Activated CD4-positive, alpha-beta T cell treated with anti-CD3 and anti-CD28 coated beads for 1 hour (primary cell): ENCODE results near the gene SWAP70.

Source experiments
- DNase-seq: peaks from one replicate; pipeline ENCODE4 v3.0.0-alpha.2; 2020

SWAP70 gene

DNA sequence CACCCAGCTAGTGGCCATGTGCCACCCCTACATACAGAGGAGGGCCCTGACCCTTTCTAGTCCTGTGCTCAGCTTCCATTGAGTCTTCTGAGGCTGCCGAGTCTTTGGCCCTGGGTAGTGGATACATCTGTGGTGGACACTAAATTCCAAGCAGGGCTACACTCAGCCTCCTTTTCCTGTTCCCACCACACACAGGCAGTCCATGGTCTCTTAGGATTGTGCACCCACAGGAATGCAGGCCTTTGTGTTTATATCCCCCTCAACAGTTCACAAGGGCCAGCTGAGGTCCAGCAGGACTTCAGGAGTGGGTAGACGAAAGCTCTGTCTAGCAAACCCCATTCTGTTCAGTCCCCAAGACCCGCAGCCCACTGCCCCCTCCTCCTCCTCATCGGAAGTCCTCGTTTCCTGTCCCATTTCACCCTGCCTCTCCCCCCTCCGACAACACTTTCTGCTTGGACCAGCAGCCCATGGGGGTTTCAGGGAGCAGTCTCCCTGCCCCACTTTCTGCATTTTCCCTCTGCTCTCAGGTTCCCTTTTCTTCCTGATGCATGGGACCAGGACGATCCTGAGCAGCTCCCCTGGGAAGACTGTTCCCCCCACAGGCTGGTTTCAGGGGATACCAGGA, 91.8 kb downstream of the SWAP70 start:
- no peak for DNase-seq

DNA sequence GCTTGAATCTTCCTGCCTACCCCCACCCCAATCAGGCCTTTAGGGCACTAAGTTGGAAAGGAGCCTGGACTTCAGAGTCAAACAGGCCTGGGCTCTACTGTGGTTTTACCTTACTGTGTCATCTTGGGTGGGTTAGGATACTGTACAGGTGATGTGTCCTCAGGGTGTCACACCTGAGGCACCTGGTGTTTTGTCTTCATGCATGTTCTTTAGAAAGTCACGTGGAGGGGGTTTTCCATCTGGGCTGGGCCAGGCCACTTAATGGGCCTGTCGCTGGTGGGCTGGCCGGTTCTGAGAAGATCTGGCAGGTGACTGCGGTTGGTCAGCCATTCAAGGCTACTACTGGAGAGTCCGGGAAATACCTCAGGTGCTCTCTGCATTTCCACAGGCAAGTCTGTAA, 92.6 kb downstream of the SWAP70 start:
- no peak for DNase-seq

DNA sequence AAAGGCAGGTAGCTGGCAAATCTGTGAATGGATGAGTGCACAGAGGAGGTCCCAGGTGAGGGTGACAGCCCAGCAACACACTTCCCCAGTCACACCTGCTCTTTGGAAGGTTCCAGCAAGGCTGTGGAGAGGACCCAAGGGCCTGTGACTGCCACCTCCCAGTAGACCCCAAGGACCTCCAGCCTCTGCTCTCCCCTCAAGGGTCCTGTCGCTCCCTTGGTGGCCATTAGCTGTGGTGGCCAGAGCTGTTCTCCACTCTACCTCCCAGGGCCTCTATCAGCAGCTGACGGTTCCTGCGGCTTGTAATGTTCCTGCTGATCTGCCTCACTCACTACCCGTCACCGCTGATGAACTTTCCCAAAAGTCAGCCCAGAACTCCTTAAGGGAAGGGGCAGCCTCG, 93.0 kb downstream of the SWAP70 start:
- DNase-seq = no peak

DNA sequence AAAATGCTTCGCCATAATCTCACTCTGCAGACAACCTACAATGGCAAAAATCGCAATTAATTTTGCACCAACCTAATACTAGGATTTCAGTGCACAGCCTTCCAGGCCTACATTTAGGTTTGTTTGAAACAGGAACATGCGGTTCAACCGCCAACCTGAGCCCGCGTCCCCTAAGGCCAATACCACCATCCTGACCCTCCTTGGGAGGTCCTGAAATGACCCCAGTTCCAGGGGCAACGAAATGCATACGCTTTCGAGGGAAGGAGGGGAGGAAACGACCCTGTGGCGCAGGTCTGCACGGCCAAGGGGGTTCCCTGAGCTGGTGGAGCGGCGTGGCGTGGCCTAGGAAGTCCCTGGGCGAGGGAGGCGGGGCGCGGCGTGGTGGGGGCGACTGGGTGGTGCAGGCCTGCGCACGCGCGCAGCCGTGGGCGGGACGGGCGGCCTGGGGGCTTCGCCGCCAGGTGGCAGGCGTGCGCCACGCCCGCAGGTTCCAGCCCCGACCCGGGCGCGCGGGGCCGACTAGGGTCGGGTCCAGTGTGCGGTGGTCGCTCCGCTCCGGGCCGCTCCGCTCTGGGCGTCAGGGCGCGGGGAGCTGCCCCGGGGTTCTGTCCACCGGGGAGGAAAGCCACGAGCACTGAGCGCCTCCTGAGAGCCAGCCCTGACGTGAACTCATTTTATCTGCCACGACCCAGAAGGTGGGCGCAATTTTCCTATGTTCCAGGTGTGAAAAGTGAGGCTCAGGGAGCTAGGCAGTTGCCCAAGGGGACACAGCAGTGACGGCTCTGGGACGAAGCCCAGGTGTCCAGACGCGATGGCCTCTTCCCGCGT, 94.1 kb downstream of the SWAP70 start:
- DNase-seq = peak; percentile 85

DNA sequence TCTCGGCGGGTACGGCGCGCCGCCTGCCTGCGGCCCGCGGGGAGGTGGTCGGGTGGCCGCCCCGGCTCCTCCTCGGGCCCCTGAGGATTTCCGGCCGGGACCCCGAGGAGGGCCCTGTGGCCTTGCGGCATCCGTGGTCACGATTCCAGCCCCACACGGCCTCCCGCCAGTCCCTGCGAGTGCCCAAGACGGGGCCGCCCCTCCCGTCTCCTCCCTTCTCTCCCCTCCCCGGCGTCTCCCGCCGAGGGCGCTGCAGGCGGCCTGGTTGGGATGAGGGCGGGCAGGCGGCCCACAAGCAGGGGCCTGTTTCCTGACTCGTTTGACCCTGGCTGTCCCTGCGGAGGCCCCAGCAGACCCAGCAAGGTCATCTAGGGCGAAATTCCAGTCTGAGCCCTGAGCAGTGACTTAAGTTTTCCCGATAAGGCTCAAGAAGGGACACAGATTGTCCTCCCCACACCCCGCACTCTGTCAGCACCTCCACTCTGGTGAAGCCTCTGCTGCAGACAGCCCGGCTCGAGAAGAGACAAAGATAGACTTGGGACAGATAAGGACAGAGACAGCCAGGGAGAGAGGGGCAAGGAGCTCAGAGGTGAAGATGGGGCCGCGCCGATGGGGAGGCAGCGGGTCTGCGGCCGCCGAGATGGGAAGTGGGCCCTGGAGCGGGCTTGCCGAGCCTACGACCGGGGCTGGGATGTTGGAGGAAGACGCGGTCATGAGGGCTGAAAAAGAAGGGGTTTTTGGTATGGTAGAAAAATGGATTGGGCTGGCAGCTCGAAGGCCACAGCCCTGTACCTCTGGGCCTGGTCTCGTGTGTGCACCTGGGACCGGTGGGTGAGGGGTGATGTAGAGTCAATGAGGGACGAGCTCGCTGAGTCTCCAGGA, 95.0 kb downstream of the SWAP70 start:
- peak; percentile 27 for DNase-seq

DNA sequence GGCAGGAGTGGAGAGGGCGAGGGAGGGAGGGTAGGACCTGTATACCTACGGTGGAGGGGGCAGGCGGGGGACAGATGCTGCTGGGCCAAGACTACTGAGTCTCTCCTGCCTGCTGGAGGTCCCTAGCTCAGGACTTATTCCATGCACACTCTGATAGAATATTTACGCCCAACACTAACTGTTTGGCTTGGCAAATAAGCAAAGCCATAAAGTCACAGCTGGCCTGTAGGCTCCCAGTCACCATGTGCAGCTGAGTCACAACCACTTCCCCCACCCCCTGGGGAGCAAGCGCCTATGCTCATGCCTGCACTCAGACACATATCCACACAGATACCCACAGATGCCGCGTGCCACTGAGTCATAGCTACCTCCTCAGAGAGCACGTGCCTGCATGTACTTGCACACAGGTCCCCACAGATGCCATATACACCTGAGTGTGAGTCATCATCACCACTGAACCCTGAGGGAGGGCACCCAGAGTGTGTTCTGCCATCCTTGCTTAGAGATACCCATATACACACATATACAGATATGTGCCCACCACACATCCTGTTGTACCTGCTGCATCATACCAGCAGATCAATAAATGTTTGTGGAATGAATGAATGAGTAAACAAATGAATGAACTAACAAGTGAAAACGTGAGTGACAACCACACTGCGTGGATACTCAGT, 95.8 kb downstream of the SWAP70 start:
- peak; percentile 86 for DNase-seq

DNA sequence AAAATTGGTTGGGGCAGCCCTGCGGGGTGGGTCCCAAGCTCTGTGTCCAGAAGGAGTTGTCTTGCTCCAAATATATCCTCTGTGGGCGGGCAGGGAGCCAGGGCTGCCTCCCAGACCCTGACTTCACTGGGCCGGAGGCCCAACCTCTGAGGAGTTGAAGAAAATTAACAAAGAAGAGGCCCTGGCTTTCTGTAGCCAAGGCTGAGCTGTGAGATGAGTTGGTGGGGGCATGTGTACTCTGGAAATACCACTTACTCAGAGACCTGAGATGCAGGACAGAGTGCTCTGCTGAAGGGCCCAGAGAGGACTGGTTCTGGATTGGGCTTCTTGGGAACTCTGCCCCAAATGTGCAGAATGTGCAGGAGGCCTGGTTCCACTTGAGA, 96.3 kb downstream of the SWAP70 start:
- DNase-seq = no peak

DNA sequence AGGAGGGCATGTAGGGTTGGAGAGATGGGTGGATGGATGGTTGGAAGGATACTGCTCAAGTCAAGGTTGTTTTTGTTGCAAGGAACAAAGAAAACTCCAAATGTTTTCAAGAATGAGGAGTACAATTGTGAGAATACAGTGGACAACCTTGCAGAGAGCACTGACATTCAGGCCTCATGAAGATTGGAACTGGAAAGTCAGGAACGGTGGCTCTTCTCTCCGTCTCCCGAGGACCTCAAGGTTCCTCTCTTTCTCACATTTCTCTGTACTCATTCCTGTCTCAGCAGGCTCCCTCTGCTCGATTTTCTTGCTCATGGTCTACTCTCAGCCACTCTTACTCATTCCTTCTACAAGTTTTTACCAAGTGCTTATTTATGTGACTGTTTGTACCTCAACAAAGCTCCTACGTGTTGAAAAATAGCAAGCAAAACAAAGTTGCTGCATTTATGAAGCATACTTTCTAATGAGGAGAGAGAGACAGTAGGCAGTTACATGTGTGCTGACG, 97.6 kb downstream of the SWAP70 start:
- no peak for DNase-seq

DNA sequence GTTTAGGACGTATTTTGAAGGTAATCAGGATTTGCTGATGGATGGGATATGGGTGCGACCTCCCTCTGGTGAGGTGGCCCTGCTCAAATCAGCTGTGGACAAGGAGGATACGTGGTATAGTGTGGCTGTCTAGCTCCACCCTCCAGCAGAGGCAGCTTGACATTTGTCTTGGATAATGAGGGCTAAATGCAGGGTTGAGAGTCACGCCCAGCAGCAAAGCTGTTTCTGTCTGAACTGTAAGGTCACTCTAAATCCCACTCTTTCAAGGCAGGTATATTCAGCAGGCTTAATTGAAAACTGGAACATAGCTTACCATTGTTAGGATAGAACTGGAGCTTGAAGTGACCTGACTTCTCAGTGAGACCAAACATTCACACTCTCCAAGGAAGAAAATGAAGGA, 98.7 kb downstream of the SWAP70 start:
- DNase-seq = no peak

DNA sequence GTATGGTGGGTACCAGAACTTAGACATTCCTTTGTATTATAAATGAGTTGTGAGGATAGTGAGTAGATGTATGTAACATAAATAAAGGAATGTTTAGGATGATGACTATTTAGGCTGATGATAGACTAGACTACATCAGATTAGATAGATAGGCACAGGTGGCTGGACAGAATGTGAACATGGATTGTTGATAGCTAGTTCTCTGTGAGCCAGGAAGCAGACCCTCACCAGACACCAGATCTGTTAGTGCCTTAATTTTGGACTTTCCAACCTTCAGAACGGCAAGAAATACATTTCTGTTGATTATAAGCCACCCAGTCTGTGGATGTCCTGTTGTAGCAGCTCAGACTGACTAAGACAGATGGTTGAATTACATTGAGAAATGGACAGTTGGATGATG, 99.4 kb downstream of the SWAP70 start:
- DNase-seq = no peak

DNA sequence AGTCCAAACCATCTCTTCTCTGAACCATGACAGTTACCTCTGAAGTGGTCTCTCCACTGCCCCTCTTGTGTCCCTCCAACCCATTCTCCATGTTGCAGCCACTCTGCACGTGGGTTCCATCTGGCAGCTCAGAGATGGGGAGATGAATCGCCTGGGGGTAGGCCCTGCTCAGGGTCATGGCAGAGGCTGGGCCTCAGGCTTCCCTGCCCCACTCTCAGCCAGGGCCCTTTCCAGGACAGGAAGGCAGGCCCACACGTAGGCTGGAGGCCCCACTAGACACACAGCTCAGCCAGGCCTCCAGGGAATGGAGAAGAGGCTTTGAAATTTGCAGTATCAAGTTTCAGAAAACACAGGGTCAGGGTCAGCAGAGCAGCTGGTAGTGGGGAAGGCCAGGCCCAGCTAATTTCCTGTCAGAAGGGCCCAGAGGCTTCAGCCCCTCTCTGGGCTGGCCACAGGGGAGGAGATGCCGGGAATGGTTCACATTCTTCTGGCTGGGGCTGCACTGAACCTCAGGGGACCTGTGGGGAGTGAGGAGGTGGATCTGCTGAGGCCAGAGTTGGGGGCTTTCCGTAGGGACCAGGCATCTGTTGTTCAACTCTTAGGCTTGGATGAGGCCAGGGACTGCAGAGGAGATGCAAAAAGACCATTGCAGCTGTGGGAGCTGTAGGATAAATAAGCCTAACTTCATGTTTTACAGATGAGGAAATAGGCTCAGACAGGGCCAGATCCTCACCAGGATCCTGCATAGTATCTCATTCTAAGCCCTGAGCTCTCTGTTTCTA, 101.6 kb downstream of the SWAP70 start:
- no peak for DNase-seq

DNA sequence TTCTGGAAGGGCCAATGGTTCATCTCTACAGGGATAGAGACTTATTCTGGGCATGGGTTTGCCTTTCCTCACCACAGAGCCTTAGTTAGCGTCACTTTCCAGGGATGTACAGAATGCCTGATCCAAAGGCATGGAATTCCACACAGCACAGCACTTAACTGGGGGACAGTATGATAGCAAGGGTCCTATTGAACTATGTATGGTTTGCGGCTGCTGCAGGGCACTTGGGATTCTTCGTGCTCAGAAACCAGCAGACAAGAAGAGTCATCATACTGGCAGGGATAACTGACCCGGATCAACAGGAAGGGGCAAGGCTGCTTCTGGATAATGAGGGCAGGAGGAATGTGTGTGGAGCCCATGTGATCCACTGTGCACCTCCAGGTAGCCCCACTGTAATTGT, 105.7 kb downstream of the SWAP70 start:
- DNase-seq = no peak

DNA sequence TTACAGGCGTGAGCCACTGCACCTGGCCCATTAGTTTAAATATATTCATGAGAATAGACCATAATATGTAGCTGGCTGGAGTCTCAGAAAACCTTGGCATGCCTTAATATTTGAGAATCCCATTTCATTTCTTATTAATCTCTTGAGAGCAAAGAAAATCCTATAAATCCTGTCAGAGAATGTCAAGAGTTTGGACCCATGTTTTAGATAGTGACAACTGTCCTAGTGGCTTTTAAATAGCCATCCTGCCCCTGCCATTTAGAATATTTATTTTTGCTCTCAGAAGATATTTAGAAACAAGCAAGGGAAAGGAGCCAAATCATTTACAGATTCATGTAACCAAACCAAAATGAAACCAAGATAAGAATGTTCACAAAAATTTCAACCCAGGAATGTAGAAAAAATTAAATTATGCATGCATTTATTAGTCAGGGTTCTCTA, 107.2 kb downstream of the SWAP70 start:
- DNase-seq = no peak

DNA sequence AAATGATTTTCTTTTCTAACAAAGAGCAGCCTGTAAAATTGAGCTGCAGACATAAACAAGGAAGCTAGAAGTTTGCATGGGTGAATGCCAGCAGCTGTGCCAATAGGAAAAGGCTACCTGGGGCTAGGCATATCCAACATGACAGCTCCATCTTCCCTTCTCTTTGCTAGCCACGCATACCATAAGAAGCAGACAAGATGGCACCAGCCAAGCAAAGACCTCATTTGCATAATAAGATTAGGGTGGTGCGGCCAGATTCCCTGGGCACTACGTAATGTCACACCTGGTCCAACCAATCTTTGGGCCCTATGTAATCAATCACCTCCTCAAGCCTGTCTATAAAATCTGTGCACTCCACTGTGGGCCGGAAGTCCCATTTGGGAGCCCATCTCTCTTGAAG, 108.3 kb downstream of the SWAP70 start:
- no peak for DNase-seq

DNA sequence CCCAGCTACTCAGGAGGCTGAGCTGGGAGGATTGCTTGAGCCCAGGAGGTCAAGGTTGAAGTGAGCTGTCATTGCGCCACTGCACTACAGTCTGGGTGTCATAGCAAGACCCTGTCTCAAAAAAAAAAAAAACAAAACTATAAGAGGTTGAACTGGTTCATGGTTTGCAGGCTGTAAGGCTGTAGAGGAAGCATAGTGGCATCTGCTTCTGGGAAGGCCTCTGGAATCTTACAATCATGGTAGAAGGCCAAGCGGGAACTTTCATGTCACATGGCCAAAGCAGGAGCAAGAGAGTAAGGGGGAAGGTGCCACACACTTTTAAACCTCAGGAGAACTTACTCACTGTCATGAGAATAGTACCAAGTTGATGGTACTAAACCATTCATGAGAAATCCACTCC, 109.6 kb downstream of the SWAP70 start:
- DNase-seq = no peak

DNA sequence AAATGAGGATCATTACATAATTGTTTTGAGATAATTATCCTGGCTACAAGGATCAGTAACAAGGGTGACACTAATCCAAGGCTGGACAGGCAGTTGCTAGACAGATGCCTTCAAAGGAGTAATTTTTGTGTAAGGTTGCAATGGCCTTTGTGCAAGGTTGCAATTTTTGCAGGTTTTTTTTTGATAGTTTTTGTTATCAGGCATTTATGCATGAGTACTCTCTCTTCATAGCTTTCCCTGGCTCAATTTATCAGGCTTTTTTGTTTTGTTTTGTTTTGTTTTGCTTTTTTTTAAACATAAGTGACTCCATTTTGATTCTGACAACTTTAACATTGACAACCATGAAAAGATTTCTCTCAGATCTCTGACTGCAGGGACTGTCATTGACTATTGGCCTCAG, 110.2 kb downstream of the SWAP70 start:
- DNase-seq = no peak

DNA sequence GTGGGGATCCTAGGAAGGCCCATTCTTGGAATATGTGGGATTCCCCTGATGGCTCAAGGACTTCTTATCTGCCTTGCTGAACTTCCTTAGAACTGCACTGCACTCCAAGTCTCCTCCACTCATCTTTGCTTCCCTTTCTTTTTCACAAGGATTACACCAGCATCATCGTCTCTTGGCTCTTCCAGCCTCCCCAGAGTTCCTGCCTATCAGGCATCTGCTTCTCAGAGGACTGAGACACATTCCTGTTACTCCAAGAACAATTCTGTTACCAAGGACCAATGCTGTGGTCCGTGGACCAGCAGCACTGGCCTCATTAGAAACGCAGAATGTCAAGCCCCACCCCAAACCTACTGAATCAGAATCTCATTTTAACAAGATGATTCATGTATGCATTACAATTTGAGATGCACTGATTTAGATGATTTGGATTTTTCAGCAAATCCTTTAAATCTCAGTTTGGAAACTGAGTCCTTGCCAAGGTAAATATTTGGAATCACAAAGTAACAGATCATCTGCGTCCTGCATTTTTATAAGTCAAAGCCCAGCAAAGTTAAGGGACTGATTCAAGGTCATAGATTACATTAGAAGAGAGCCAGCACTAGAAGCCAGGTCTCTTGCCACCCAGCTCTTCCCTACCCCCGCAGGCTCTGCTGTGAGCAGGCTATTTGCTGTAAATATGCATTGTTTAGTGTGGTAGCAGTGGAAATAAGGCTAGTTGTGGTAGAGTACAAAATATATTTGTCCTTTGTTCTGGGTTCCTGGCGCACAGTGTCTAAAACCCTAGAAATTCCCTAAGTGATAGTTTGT, 110.9 kb downstream of the SWAP70 start:
- DNase-seq = no peak

DNA sequence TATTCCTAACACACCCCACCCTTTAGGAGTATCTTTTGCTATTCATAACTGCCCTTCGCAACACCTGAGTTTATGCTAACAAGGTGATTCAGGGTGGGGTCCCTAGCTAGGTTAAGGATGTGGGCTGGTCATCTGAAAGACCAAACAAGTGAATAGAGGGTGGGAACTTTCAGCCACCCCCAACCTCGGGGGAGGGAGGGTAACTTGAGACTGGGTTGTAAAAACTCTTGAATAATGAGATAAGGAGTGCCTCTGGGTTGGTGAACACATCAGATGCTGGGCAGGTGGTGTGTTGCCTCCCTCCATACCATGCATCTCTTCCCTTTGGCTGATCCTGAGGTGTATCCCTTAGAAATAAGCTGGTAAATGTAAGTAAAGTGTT, 111.5 kb downstream of the SWAP70 start:
- no peak for DNase-seq

DNA sequence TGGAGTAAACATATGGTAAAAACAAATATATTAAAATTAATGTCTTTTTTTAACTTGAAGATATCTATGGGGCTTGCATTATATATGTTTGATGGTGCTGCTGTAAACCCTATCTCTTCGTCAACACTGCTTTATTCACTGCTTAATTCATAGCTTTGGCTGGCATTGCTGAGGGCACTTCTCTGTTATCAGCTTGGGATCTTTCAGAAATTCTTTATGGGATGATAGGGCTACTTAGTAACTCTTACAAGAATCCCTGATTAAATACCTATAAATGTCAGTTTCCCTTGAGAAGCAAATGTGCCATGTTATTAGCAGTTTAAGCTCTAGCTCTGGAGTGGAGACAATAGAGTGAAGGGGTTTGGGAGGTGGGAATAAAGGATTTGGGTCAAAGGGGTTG, 112.3 kb downstream of the SWAP70 start:
- no peak for DNase-seq

DNA sequence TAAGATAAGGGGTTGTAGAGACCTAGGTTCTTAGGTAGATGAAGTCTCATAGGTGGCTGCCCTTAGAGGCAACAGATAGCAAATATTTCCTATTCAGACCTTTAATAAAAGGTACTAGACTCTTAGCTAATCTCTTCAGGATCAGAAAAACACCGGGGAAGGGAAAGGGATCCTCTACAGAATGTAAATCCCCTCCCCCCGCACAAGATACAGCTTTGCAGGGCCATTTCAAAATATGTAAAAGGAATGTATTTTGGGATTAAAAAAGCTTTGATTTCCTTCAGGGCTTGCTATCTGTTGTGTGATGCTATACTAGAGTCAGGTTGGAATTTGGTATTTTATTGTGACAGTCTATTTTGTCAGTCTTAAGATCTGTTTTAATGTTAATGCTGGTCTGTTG, 113.2 kb downstream of the SWAP70 start:
- no peak for DNase-seq

DNA sequence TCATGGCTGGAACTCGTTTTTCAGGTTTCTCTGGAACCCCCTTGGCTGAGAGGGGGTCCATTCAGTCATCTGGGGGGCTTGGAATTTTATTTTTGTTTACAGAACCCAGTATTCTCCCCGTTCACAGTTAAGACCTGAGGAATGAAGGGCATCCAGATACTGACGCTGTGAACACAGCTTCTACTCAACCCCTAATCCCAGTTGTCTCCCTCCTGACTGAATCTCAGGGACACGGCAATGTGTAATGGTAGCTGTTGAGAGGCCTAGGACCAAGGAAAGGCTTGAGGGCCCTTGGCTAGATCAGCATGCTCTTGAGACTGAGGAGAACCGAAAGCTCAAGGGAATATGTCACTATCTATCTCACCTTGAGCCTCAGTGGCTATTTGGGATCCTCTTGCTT, 113.6 kb downstream of the SWAP70 start:
- DNase-seq = no peak
